ENCODE results near the gene ADCY9.

ADCY9 gene

DNA sequence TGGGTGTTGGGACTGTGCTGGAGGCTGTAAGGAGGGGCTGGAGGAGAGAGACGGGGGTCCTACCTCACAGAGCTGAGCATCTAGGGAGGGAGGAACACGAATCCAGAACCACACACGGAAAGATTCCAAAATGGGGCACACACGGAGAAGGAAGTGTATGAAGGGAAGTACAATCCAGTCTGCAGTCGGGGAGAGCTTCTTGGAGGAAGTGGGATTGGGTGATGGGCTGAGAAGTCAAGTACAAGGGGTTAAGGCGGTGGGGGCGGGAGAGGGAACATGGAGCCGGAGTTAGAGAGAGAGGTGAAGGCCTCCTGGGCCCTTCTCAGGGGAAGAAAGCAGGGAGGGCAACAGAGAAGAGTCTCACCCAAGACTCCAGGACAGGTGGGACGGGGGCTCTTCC lies 128.2 kb downstream of the ADCY9 start:
- CTCF ChIA-PET: no interaction called here
- DNase-seq (ENCODE audit: extremely low spot score): no peak
- TF ChIP-seq, protein P1, sequence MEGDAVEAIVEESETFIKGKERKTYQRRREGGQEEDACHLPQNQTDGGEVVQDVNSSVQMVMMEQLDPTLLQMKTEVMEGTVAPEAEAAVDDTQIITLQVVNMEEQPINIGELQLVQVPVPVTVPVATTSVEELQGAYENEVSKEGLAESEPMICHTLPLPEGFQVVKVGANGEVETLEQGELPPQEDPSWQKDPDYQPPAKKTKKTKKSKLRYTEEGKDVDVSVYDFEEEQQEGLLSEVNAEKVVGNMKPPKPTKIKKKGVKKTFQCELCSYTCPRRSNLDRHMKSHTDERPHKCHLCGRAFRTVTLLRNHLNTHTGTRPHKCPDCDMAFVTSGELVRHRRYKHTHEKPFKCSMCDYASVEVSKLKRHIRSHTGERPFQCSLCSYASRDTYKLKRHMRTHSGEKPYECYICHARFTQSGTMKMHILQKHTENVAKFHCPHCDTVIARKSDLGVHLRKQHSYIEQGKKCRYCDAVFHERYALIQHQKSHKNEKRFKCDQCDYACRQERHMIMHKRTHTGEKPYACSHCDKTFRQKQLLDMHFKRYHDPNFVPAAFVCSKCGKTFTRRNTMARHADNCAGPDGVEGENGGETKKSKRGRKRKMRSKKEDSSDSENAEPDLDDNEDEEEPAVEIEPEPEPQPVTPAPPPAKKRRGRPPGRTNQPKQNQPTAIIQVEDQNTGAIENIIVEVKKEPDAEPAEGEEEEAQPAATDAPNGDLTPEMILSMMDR (IDR thresholded peaks at IDR 0.05; ENCODE audit: control extremely low read depth, extremely low read depth, low read depth, missing control alignments): no peak
- POLR2A ChIA-PET: no interaction called here

DNA sequence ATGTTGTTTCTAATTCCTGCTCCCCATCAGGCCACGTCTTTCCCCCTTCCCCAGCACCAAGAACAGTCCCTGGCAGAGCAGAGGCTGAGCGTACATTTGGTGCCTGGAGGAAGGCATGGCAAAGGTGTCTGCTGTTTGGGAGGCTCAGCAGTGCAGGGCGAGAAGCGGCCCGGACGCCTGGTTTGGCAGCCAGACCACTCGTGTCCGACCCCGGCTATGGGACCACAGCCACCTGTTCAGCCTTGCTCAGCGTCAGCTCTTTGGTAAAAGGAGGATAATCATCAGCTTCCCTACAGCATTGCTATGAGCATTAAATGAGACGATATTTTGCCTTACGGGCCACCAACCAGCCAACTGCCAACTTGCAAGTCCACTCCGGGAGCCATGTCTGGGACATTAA lies 129.0 kb downstream of the ADCY9 start:
- no peak for DNase-seq (ENCODE audit: extremely low spot score)
- ChIA-PET POLR2A (no interaction called here), CTCF (interaction anchor here (1.2 kb wide), 1 partner anchor 266 kb away, joined by 3 read pairs; no protein-coding TSS in a partner anchor)
- TF ChIP-seq, protein P1 (IDR thresholded peaks at IDR 0.05; ENCODE audit: control extremely low read depth, extremely low read depth, low read depth, missing control alignments): no peak

DNA sequence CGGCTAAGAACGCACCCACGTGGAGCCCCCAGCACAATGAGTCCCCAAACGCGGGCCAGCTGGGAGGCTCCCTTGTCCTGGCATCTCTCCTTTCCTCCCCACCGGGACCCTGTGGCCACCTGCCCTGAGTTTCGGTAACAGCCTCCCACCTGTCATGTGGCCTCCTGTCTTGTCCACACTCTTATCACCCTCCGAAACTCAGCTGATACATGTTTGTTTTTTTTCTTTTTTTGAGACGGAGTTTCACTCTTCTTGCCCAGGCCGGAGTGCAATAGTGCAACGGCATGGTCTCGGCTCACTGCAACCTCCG lies 130.1 kb downstream of the ADCY9 start:
- DNase-seq (ENCODE audit: extremely low spot score): no peak
- TF ChIP-seq, protein P1 (IDR thresholded peaks at IDR 0.05; ENCODE audit: control extremely low read depth, extremely low read depth, low read depth, missing control alignments): no peak
- POLR2A ChIA-PET: no interaction called here
- CTCF ChIA-PET: interaction anchor here (1.2 kb wide), 1 partner anchor 267 kb away, joined by 3 read pairs; no protein-coding TSS in a partner anchor

DNA sequence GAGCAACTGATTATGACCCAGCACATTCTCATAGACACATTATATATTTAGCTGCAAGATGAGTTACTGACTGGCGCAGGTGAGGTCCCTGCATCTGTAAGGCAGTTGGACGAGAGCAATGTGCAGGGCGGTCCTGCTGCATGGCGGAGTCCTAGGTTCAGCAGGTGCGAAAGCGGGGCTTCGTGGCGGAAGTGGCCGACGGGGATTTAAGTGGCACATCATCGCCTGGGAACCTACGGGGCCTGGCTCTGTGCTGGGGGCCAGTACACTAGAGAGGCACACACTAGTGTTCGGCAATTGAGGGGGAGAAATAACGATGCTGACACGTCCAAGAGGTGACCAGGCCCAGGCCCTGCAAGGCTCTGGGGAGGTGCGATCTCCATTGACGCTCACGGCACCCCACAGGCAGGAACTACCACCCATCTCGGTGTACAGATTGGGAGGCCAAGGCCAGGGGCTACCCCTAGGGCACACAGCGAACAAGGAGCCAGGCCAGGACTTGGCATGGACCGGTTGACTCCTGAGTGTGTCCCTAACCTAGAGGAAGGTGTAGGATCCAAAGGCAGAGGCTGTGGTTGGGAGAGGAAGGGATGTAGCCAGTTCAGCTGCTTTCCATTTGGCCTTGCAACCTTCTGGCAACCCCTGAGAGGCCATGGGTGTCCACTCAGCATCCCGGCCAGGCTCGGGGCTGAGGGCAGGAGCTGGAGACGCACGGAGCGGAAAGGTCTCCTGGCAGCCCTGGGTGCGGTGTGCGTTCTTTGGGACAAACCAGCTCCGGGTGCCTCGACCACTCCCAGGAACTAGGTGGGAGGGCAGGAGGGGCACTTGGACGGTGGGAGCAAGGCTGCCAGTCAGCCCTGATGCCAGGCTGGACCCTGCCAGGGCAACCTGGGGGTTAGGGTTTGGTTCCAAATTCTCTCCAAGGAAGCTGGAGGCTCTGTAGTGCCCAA lies 131.9 kb downstream of the ADCY9 start:
- CTCF ChIA-PET: interaction anchor here (1.1 to 2.7 kb wide), 6 partner anchors 14 to 419 kb away, joined by 3 to 16 read pairs (median 10); no protein-coding TSS in a partner anchor
- POLR2A ChIA-PET: no interaction called here
- DNase-seq (ENCODE audit: extremely low spot score): no peak
- TF ChIP-seq, protein P1 (IDR thresholded peaks at IDR 0.05; ENCODE audit: control extremely low read depth, extremely low read depth, low read depth, missing control alignments): no peak

DNA sequence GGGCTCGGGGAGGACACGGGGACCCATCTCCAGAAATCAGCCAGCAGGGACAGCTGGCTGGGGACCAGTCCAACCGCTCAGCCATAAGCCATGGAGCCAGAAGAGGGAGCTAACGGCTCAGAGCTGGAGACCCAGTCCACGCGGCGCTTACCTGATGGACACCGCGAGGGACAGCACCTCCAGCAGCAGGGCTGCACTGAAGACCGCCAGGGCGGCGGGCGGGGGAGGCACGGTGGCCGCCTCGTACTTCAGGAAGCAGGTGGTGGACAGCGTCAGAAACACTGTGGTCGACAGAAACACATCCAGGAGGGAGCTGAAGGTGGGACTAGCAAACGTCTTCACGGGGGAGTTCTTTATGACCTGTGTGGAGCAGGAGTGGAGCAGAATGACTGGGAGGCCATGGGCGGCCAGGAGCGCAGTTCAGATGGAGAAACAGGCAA lies 133.1 kb downstream of the ADCY9 start:
- TF ChIP-seq, protein P1 (IDR thresholded peaks at IDR 0.05; ENCODE audit: control extremely low read depth, extremely low read depth, low read depth, missing control alignments): peak; percentile 71
- CTCF ChIA-PET: interaction anchor here (0.7 to 2.7 kb wide), 17 partner anchors 13 to 420 kb away, joined by 3 to 16 read pairs (median 4); no protein-coding TSS in a partner anchor
- POLR2A ChIA-PET: interaction anchor here (1.1 kb wide), 1 partner anchor 271 kb away, joined by 3 read pairs; no protein-coding TSS in a partner anchor
- DNase-seq (ENCODE audit: extremely low spot score): peak; percentile 64

DNA sequence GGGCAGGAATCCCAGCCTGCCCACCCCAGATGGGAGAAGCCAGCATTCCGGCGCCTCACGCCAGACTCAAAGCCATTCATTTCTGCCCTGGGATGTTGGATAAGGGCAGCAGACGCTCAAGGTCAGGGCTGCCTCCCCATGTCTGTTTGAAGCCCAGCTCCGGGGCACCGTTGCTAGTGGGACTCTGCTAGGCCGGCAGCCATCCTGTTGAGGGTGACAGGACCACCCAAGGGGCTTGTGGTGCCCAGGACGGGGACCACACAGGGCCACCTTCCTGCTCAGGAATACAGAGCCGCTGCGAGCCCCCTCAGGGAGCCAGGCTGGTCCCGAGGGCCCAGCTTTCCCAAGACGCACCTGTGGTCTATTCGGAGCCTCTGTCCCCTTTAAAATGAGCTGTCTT lies 134.0 kb downstream of the ADCY9 start:
- TF ChIP-seq, protein P1 (IDR thresholded peaks at IDR 0.05; ENCODE audit: control extremely low read depth, extremely low read depth, low read depth, missing control alignments): no peak
- CTCF ChIA-PET: interaction anchor here (1.2 to 2.7 kb wide), 9 partner anchors 13 to 421 kb away, joined by 3 to 14 read pairs (median 5); no protein-coding TSS in a partner anchor
- DNase-seq (ENCODE audit: extremely low spot score): no peak
- POLR2A ChIA-PET: no interaction called here

Measured in GM10248 (cell line).